Neural progenitor cell (in vitro differentiated cells): ENCODE data around the gene SSNA1. TPM values are rescaled to one million over a fixed set of nuclear protein-coding genes. Genes with fewer than 3 reads are reported as not detected.

Source experiments
- DNase-seq: peaks from one replicate; pipeline ENCODE4 v3.0.0-alpha.2; 2016; ENCODE audit warnings: low spot score
- H2AFZ ChIP-seq: fragments of 200-600 bp; sonication (generic); replicated peaks from 2 replicates; pipeline ENCODE4 v1.6.1; 2016; ENCODE audit warnings: antibody characterized with exemption
- H3F3A ChIP-seq: fragments of 200-600 bp; sonication (generic); 2 replicates; pipeline ENCODE4 v1.6.1; 2016; ENCODE audit warnings: antibody characterized with exemption, low read depth
- H3K27ac ChIP-seq: fragments of 200-600 bp; sonication (generic); 2 replicates; pipeline ENCODE4 v1.5.1; 2016; ENCODE audit warnings: mild to moderate bottlenecking
- H3K27me3 ChIP-seq: fragments of 200-600 bp; sonication (generic); 2 replicates; pipeline ENCODE4 v1.6.1; 2016; ENCODE audit warnings: mild to moderate bottlenecking, moderate library complexity
- H3K36me3 ChIP-seq: fragments of 200-600 bp; sonication (generic); 2 replicates; pipeline ENCODE4 v1.5.1; 2016
- H3K4me1 ChIP-seq: fragments of 200-600 bp; sonication (generic); 2 replicates; pipeline ENCODE4 v1.6.1; 2016; ENCODE audit warnings: mixed run types
- H3K4me2 ChIP-seq: fragments of 200-600 bp; sonication (generic); 2 replicates; pipeline ENCODE4 v1.6.1; 2016
- H3K4me3 ChIP-seq: fragments of 200-600 bp; sonication (generic); 2 replicates; pipeline ENCODE4 v1.5.1; 2016
- H3K79me2 ChIP-seq: fragments of 200-600 bp; sonication (generic); 2 replicates; pipeline ENCODE4 v1.6.1; 2016; ENCODE audit warnings: low read depth
- H3K9ac ChIP-seq: fragments of 200-600 bp; sonication (generic); 2 replicates; pipeline ENCODE4 v1.6.1; 2016
- H3K9me3 ChIP-seq: fragments of 200-600 bp; sonication (generic); 2 replicates; pipeline ENCODE4 v1.5.1; 2016; ENCODE audit warnings: low read depth
- H4K20me1 ChIP-seq: fragments of 200-600 bp; sonication (generic); 2 replicates; pipeline ENCODE4 v1.6.1; 2016; ENCODE audit warnings: low read depth
- H3K27ac Mint-ChIP-seq: 3 replicates; pipeline ENCODE4 v1.8.0; 2021; ENCODE audit warnings: mixed read lengths
- H3K27me3 Mint-ChIP-seq: 2 replicates; pipeline ENCODE4 v1.8.0; 2022; ENCODE audit warnings: low read depth, mild to moderate bottlenecking, inconsistent platforms, moderate library complexity, mixed read lengths; ENCODE audit not compliant: insufficient read depth
- H3K36me3 Mint-ChIP-seq: 3 replicates; pipeline ENCODE4 v1.8.0; 2021; ENCODE audit warnings: mixed read lengths
- H3K4me1 Mint-ChIP-seq: 3 replicates; pipeline ENCODE4 v1.8.0; 2021; ENCODE audit warnings: mixed read lengths
- H3K4me3 Mint-ChIP-seq: 3 replicates; pipeline ENCODE4 v1.8.0; 2021; ENCODE audit warnings: mild to moderate bottlenecking, moderate library complexity, mixed read lengths
- H3K9me3 Mint-ChIP-seq: 3 replicates; pipeline ENCODE4 v1.8.0; 2020; ENCODE audit warnings: mixed read lengths
- EZH2 ChIP-seq: fragments of 200-600 bp; sonication (generic); IDR thresholded peaks from 2 replicates; pipeline ENCODE4 v1.6.1; 2017; ENCODE audit warnings: antibody characterized with exemption, mild to moderate bottlenecking, moderate library complexity
- EZH2phosphoT487 ChIP-seq: fragments of 200-600 bp; sonication (generic); IDR thresholded peaks from 2 replicates; pipeline ENCODE4 v1.6.1; 2017; ENCODE audit warnings: antibody characterized with exemption
- total RNA-seq: library from RNA; depleted of rRNA; stranded (reverse); fragments of >200 nt; gene quantifications from 2 replicates; pipeline ENCODE4 v1.2.3, GENCODE V29; 2015; ENCODE audit warnings: low replicate concordance
- TF ChIP-seq, protein P1 (sequence below): fragments of 200-600 bp; sonication (generic); IDR thresholded peaks from 2 replicates; pipeline ENCODE4 v1.5.1; 2017; ENCODE audit warnings: antibody characterized with exemption, mild to moderate bottlenecking

The SSNA1 gene
- total RNA-seq, 1 donor from 2014 or later: 27.9 TPM

- peaks cover 17% of the 10 kb centered on the region for H3F3A ChIP-seq
- no peak within 1 kb of the TSS for H3K9ac ChIP-seq
- H3K9me3 ChIP-seq: no peaks in the 10 kb centered on the region
- no peak within 1 kb of the TSS for H3K27ac Mint-ChIP-seq
- H3K36me3 ChIP-seq: no peaks in the 10 kb centered on the region
- peak within 1 kb of the TSS; percentile 93 for H3K4me2 ChIP-seq
- H3K79me2 ChIP-seq: no peaks in the 10 kb centered on the region
- H3K27me3 Mint-ChIP-seq: peaks cover 30% of the 10 kb centered on the region
- H2AFZ ChIP-seq: peak within 1 kb of the TSS; percentile 98
- no peaks in the 10 kb centered on the region for H3K4me1 Mint-ChIP-seq
- TF ChIP-seq EZH2phosphoT487: peak; percentile 45
- TF ChIP-seq, protein P1, sequence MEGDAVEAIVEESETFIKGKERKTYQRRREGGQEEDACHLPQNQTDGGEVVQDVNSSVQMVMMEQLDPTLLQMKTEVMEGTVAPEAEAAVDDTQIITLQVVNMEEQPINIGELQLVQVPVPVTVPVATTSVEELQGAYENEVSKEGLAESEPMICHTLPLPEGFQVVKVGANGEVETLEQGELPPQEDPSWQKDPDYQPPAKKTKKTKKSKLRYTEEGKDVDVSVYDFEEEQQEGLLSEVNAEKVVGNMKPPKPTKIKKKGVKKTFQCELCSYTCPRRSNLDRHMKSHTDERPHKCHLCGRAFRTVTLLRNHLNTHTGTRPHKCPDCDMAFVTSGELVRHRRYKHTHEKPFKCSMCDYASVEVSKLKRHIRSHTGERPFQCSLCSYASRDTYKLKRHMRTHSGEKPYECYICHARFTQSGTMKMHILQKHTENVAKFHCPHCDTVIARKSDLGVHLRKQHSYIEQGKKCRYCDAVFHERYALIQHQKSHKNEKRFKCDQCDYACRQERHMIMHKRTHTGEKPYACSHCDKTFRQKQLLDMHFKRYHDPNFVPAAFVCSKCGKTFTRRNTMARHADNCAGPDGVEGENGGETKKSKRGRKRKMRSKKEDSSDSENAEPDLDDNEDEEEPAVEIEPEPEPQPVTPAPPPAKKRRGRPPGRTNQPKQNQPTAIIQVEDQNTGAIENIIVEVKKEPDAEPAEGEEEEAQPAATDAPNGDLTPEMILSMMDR: no peak
- H3K4me3 ChIP-seq: peak within 1 kb of the TSS; percentile 52
- no peak for DNase-seq
- H4K20me1 ChIP-seq: peaks cover 54% of the 10 kb centered on the region
- H3K27me3 ChIP-seq: peaks cover 100% of the 10 kb centered on the region
- H3K27ac ChIP-seq: no peak within 1 kb of the TSS
- no peaks in the 10 kb centered on the region for H3K36me3 Mint-ChIP-seq
- H3K4me3 Mint-ChIP-seq: peak within 1 kb of the TSS; percentile 70
- peaks cover 21% of the 10 kb centered on the region for H3K4me1 ChIP-seq
- no peaks in the 10 kb centered on the region for H3K9me3 Mint-ChIP-seq
Measured at GRCh38 chr9:137169896-137170358, 18.5 kb upstream of the SSNA1 start, which contains the start of gene LRRC26. Gene LRRC26 (minus strand): TSS chr9:137170051. CDS start chr9:137169943, 108 bp downstream.

- Histone ChIP-seq H3K4me3 (no peak overlapping the region), H3K9me3 (no peaks in the 10 kb centered on the region), H3K27me3 (peaks cover 100% of the 10 kb centered on the region), H3F3A (peaks cover 17% of the 10 kb centered on the region), H3K36me3 (no peaks in the 10 kb centered on the region), H3K4me2 (no peak overlapping the region), H3K79me2 (no peaks in the 10 kb centered on the region), H3K9ac (no peak overlapping the region), H4K20me1 (peaks cover 59% of the 10 kb centered on the region), H2AFZ (no peak overlapping the region), H3K4me1 (peaks cover 25% of the 10 kb centered on the region), H3K27ac (no peak overlapping the region)
- H3K4me1 Mint-ChIP-seq: no peaks in the 10 kb centered on the region
- TF ChIP-seq, protein P1: no peak
- TF ChIP-seq EZH2 (no peak), EZH2phosphoT487 (no peak)
- no peak overlapping the region for H3K27ac Mint-ChIP-seq
- peaks cover 24% of the 10 kb centered on the region for H3K27me3 Mint-ChIP-seq
- DNase-seq: no peak
- H3K9me3 Mint-ChIP-seq: no peaks in the 10 kb centered on the region
- peak overlapping the region; percentile 59 for H3K4me3 Mint-ChIP-seq
- H3K36me3 Mint-ChIP-seq: no peaks in the 10 kb centered on the region
Measured at GRCh38 chr9:137170486-137171148, 17.9 kb upstream of the SSNA1 start.

- Mint-ChIP-seq H3K9me3 (no peaks in the 10 kb centered on the region), H3K4me1 (no peaks in the 10 kb centered on the region), H3K27me3 (peaks cover 24% of the 10 kb centered on the region), H3K27ac (no peak overlapping the region), H3K36me3 (no peaks in the 10 kb centered on the region), H3K4me3 (no peak overlapping the region)
- H3K4me2 ChIP-seq: no peak overlapping the region
- no peak overlapping the region for H2AFZ ChIP-seq
- H3K4me1 ChIP-seq: peaks cover 25% of the 10 kb centered on the region
- H3K4me3 ChIP-seq: no peak overlapping the region
- no peaks in the 10 kb centered on the region for H3K79me2 ChIP-seq
- H3K27ac ChIP-seq: no peak overlapping the region
- peaks cover 21% of the 10 kb centered on the region for H3F3A ChIP-seq
- no peak overlapping the region for H3K9ac ChIP-seq
- H4K20me1 ChIP-seq: peaks cover 58% of the 10 kb centered on the region
- H3K9me3 ChIP-seq: no peaks in the 10 kb centered on the region
- no peak for DNase-seq
- TF ChIP-seq, protein P1: no peak
- TF ChIP-seq EZH2phosphoT487 (no peak), EZH2 (no peak)
- H3K27me3 ChIP-seq: peaks cover 100% of the 10 kb centered on the region
- no peaks in the 10 kb centered on the region for H3K36me3 ChIP-seq
Measured at GRCh38 chr9:137171149-137171900, 17.2 kb upstream of the SSNA1 start.
